Measurements from ENCODE around the gene FAM222B. TPM values are rescaled to one million over a fixed set of nuclear protein-coding genes. Genes with fewer than 3 reads are reported as not detected.
A peak's percentile ranks its signal among the peaks of the same experiment; 100 is the strongest.
"Not testable (repeated sequence)": the region's sequence is repeated elsewhere in the genome, so short reads cannot be mapped to it uniquely, and the experiment has no call there.

Gene FAM222B
- total RNA-seq, 1 experiment from 2014 or later = 94.6 TPM

GRCh38 chr17:28839221-28839620 lies 3.4 kb downstream of the FAM222B start (continued):
- TF ChIP-seq USF2 (CRISPR knock-in tag; IDR thresholded peaks at IDR 0.05) = no peak

GRCh38 chr17:28836541-28836940 lies 6.0 kb downstream of the FAM222B start:
- H3K9me3 Mint-ChIP-seq; H3K27me3 Mint-ChIP-seq (ENCODE audit: low read depth); ATAC-seq; H3K36me3 Mint-ChIP-seq; H3K4me3 Mint-ChIP-seq; H3K4me1 Mint-ChIP-seq; POLR2A ChIA-PET: not testable (repeated sequence)
- CTCF ChIA-PET = interaction anchor here (0.6 kb wide), 1 partner anchor 36 kb away, joined by 3 read pairs; no protein-coding TSS in a partner anchor
- peak overlapping the region; percentile 91 for H3K27ac Mint-ChIP-seq
- DNase-seq (ENCODE audit: low spot score) = peak; percentile 3

- H3K4me3 Mint-ChIP-seq = no peak overlapping the region
- H3K36me3 Mint-ChIP-seq = peaks cover 17% of the 10 kb centered on the region
- ATAC-seq (no peak), DNase-seq (ENCODE audit: low spot score) (no peak)
- peaks cover 2% of the 10 kb centered on the region; the same call in 1 of the 2 replicates for H3K9me3 Mint-ChIP-seq
- CTCF ChIA-PET = interaction anchor here (2.1 kb wide), 1 partner anchor 70 kb away, joined by 7 read pairs; no protein-coding TSS in a partner anchor
- TF ChIP-seq ZNF263 (CRISPR knock-in tag; IDR thresholded peaks at IDR 0.05; ENCODE audit: low read depth) (no peak), RORB (CRISPR knock-in tag; IDR thresholded peaks at IDR 0.05) (no peak), EMX1 (CRISPR knock-in tag; IDR thresholded peaks at IDR 0.05) (no peak), MYBL2 (CRISPR knock-in tag; IDR thresholded peaks at IDR 0.05) (no peak), FOXK1 (CRISPR knock-in tag; IDR thresholded peaks at IDR 0.05) (no peak), CREB1 (CRISPR knock-in tag; IDR thresholded peaks at IDR 0.05) (no peak), ETV6 (CRISPR knock-in tag; IDR thresholded peaks at IDR 0.05) (no peak), TP53 (CRISPR knock-in tag; IDR thresholded peaks at IDR 0.05) (no peak), ZNF232 (CRISPR knock-in tag; IDR thresholded peaks at IDR 0.05) (no peak), SP1 (CRISPR knock-in tag; conservative IDR thresholded peaks at IDR 0.05) (no peak), ZNF425 (CRISPR knock-in tag; conservative IDR thresholded peaks at IDR 0.05) (no peak), E2F5 (CRISPR knock-in tag; IDR thresholded peaks at IDR 0.05) (no peak)
- POLR2A ChIA-PET = no interaction called here
- H3K27ac Mint-ChIP-seq = peak overlapping the region; percentile 55
- no peaks in the 10 kb centered on the region for H3K27me3 Mint-ChIP-seq (ENCODE audit: low read depth)
- H3K4me1 Mint-ChIP-seq = peaks cover 3% of the 10 kb centered on the region
Measured at GRCh38 chr17:28834420-28834819, 8.2 kb downstream of the FAM222B start.

- Mint-ChIP-seq H3K4me3 (no peak overlapping the region), H3K9me3 (peaks cover 3% of the 10 kb centered on the region; the same call in 1 of the 2 replicates), H3K4me1 (no peaks in the 10 kb centered on the region), H3K27ac (no peak overlapping the region), H3K27me3 (ENCODE audit: low read depth) (no peaks in the 10 kb centered on the region), H3K36me3 (peaks cover 19% of the 10 kb centered on the region)
- ATAC-seq = no peak
- ChIA-PET CTCF (interaction anchor here (0.7 to 6.3 kb wide), 4 partner anchors 14 to 470 kb away, joined by 3 to 36 read pairs (median 6); partner anchors contain the start of gene FAM222B), POLR2A (interaction anchor here (0.6 to 0.8 kb wide), 5 partner anchors 28 to 153 kb away, joined by 3 to 11 read pairs (median 5); no protein-coding TSS in a partner anchor)
- DNase-seq (ENCODE audit: low spot score) = peak; percentile 5
- TF ChIP-seq AR (CRISPR knock-in tag; IDR thresholded peaks at IDR 0.05) = no peak
- no peak for TF ChIP-seq IRF2 (CRISPR knock-in tag; IDR thresholded peaks at IDR 0.05; ENCODE audit: borderline replicate concordance, low read depth)
Measured at GRCh38 chr17:28828294-28829040, 14.1 kb downstream of the FAM222B start.

All from WTC11 (cell line).